ENCODE measurements around the gene PTCH1.

The PTCH1 gene

GRCh38 chr9:95499847-95500246 is 16.9 kb downstream of the PTCH1 start:
- H3K4me2 ChIP-seq (ENCODE audit: insufficient read depth, low read length), result no peak overlapping the region
- no peaks in the 10 kb centered on the region for H3K9me3 ChIP-seq (ENCODE audit: insufficient read depth, low read length, severe bottlenecking)
- no peak overlapping the region for H2AFZ ChIP-seq (ENCODE audit: low read depth, low read length)
- H3K79me2 ChIP-seq (ENCODE audit: insufficient read depth, low read length), result no peaks in the 10 kb centered on the region
- no peak overlapping the region for H3K9ac ChIP-seq (ENCODE audit: low read depth, low read length)
- no peaks in the 10 kb centered on the region for H3K36me3 ChIP-seq (ENCODE audit: insufficient read depth, low read length)
- no peaks in the 10 kb centered on the region for H4K20me1 ChIP-seq (ENCODE audit: insufficient read depth, low read length)
- TF ChIP-seq CTCF (IDR thresholded peaks at IDR 0.05; ENCODE audit: borderline replicate concordance, extremely low read depth, low read length, poor library complexity, severe bottlenecking), result no peak
- no peak for TF ChIP-seq EZH2 (IDR thresholded peaks at IDR 0.05; ENCODE audit: borderline replicate concordance, low read depth, low read length, severe bottlenecking)
- H3K27ac ChIP-seq (ENCODE audit: low read length), result no peak overlapping the region
- H3K4me3 ChIP-seq (ENCODE audit: low read depth in 1 of 2, low read length in 2 of 2), result no peak overlapping the region
- DNase-seq (no peak), ATAC-seq (ENCODE audit: insufficient read depth, low read depth) (no peak)
- no peaks in the 10 kb centered on the region for H3K4me1 ChIP-seq (ENCODE audit: insufficient read depth, low read length)
- H3K27me3 ChIP-seq (ENCODE audit: insufficient read depth, low read length, poor library complexity), result peaks cover 2% of the 10 kb centered on the region

GRCh38 chr9:95499046-95499676 is 17.6 kb downstream of the PTCH1 start:
- Histone ChIP-seq H3K4me2 (ENCODE audit: insufficient read depth, low read length) (no peak overlapping the region), H3K27ac (ENCODE audit: low read length) (no peak overlapping the region), H3K4me1 (ENCODE audit: insufficient read depth, low read length) (no peaks in the 10 kb centered on the region), H3K36me3 (ENCODE audit: insufficient read depth, low read length) (no peaks in the 10 kb centered on the region), H4K20me1 (ENCODE audit: insufficient read depth, low read length) (no peaks in the 10 kb centered on the region), H3K9ac (ENCODE audit: low read depth, low read length) (no peak overlapping the region), H3K27me3 (ENCODE audit: insufficient read depth, low read length, poor library complexity) (peaks cover 2% of the 10 kb centered on the region), H2AFZ (ENCODE audit: low read depth, low read length) (no peak overlapping the region), H3K79me2 (ENCODE audit: insufficient read depth, low read length) (no peaks in the 10 kb centered on the region), H3K4me3 (ENCODE audit: low read depth in 1 of 2, low read length in 2 of 2) (no peak overlapping the region), H3K9me3 (ENCODE audit: insufficient read depth, low read length, severe bottlenecking) (no peaks in the 10 kb centered on the region)
- DNase-seq (no peak), ATAC-seq (ENCODE audit: insufficient read depth, low read depth) (no peak)
- TF ChIP-seq CTCF (IDR thresholded peaks at IDR 0.05; ENCODE audit: borderline replicate concordance, extremely low read depth, low read length, poor library complexity, severe bottlenecking) (no peak), EZH2 (IDR thresholded peaks at IDR 0.05; ENCODE audit: borderline replicate concordance, low read depth, low read length, severe bottlenecking) (no peak)

GRCh38 chr9:95498641-95499040 is 18.1 kb downstream of the PTCH1 start:
- ATAC-seq (ENCODE audit: insufficient read depth, low read depth) (no peak), DNase-seq (no peak)
- Histone ChIP-seq H3K9ac (ENCODE audit: low read depth, low read length) (no peak overlapping the region), H3K27ac (ENCODE audit: low read length) (no peak overlapping the region), H3K79me2 (ENCODE audit: insufficient read depth, low read length) (no peaks in the 10 kb centered on the region), H4K20me1 (ENCODE audit: insufficient read depth, low read length) (no peaks in the 10 kb centered on the region), H3K36me3 (ENCODE audit: insufficient read depth, low read length) (no peaks in the 10 kb centered on the region), H3K4me2 (ENCODE audit: insufficient read depth, low read length) (no peak overlapping the region), H3K27me3 (ENCODE audit: insufficient read depth, low read length, poor library complexity) (peaks cover 2% of the 10 kb centered on the region), H3K4me1 (ENCODE audit: insufficient read depth, low read length) (no peaks in the 10 kb centered on the region), H3K4me3 (ENCODE audit: low read depth in 1 of 2, low read length in 2 of 2) (no peak overlapping the region), H3K9me3 (ENCODE audit: insufficient read depth, low read length, severe bottlenecking) (no peaks in the 10 kb centered on the region), H2AFZ (ENCODE audit: low read depth, low read length) (no peak overlapping the region)
- no peak for TF ChIP-seq EZH2 (IDR thresholded peaks at IDR 0.05; ENCODE audit: borderline replicate concordance, low read depth, low read length, severe bottlenecking)
- no peak for TF ChIP-seq CTCF (IDR thresholded peaks at IDR 0.05; ENCODE audit: borderline replicate concordance, extremely low read depth, low read length, poor library complexity, severe bottlenecking)
